Osteoblast (primary cell): ENCODE data around the gene RPS2. TPM values are rescaled to one million over a fixed set of nuclear protein-coding genes. Genes with fewer than 3 reads are reported as not detected.

Experiments
- DNase-seq: peaks from one replicate; pipeline ENCODE4 v3.0.0; 2011; ENCODE audit warnings: low spot score, mixed read lengths; ENCODE audit not compliant: insufficient read length; ENCODE audit errors: missing footprints
- H2AFZ ChIP-seq: 2 replicates; pipeline ENCODE4 v1.6.0; 2011; ENCODE audit warnings: mild to moderate bottlenecking, low read length
- H3K27ac ChIP-seq: 2 replicates; pipeline ENCODE4 v1.5.1; 2011; ENCODE audit warnings: mild to moderate bottlenecking, low read depth, low read length, moderate library complexity
- H3K27me3 ChIP-seq: 2 replicates; pipeline ENCODE4 v1.6.0; 2012; ENCODE audit warnings: mild to moderate bottlenecking, control low read depth, inconsistent platforms, low read length, moderate library complexity; ENCODE audit not compliant: insufficient read depth
- H3K36me3 ChIP-seq: 2 replicates; pipeline ENCODE4 v1.5.1; 2011; ENCODE audit warnings: mild to moderate bottlenecking, low read length, control low read depth, moderate library complexity; ENCODE audit not compliant: insufficient read depth
- H3K4me1 ChIP-seq: 2 replicates; pipeline ENCODE4 v1.5.1; 2011; ENCODE audit warnings: mild to moderate bottlenecking, low read length, control low read depth, moderate library complexity; ENCODE audit not compliant: insufficient read depth
- H3K4me2 ChIP-seq: 2 replicates; pipeline ENCODE4 v1.6.0; 2011; ENCODE audit warnings: mild to moderate bottlenecking, low read length; ENCODE audit not compliant: insufficient read depth
- H3K4me3 ChIP-seq: fragments of 200-600 bp; sonication (generic); 3 replicates; pipeline ENCODE4 v1.5.1; 2012; ENCODE audit warnings: mild to moderate bottlenecking, low read length, inconsistent platforms; ENCODE audit not compliant: insufficient read depth
- H3K79me2 ChIP-seq: 2 replicates; pipeline ENCODE4 v1.6.0; 2012; ENCODE audit warnings: mild to moderate bottlenecking, low read length, control low read depth, inconsistent platforms; ENCODE audit not compliant: insufficient read depth
- H3K9me3 ChIP-seq: 2 replicates; pipeline ENCODE4 v1.5.1; 2011; ENCODE audit warnings: low read depth, low read length, control low read depth
- H4K20me1 ChIP-seq: 2 replicates; pipeline ENCODE4 v1.6.0; 2012; ENCODE audit warnings: mild to moderate bottlenecking, low read length, control low read depth; ENCODE audit not compliant: insufficient read depth
- CTCF ChIP-seq: IDR thresholded peaks from 2 replicates; pipeline ENCODE4 v1.5.1; 2011; ENCODE audit warnings: mild to moderate bottlenecking, low read depth, low read length, moderate library complexity; ENCODE audit errors: extremely low read depth
- total RNA-seq: library from RNA; depleted of rRNA; stranded (reverse); fragments of >200 nt; gene quantifications from 2 replicates; pipeline ENCODE4 v1.2.3, GENCODE V29; 2012

Gene RPS2
- total RNA-seq, 1 donor = 2,359 TPM

- Histone ChIP-seq H3K4me1 (peaks cover 32% of the 10 kb centered on the region), H3K4me2 (no peak overlapping the region), H2AFZ (no peak overlapping the region), H3K4me3 (no peak overlapping the region), H3K27ac (no peak overlapping the region), H3K36me3 (peaks cover 22% of the 10 kb centered on the region), H4K20me1 (peaks cover 71% of the 10 kb centered on the region), H3K9me3 (no peaks in the 10 kb centered on the region), H3K79me2 (peaks cover 91% of the 10 kb centered on the region), H3K27me3 (no peaks in the 10 kb centered on the region)
- no peak for TF ChIP-seq CTCF
- DNase-seq = no peak
These were observed 41.7 kb upstream of the RPS2 start for GRCh38 chr16:2006317-2006716.

- H4K20me1 ChIP-seq = peaks cover 71% of the 10 kb centered on the region
- DNase-seq = no peak
- no peaks in the 10 kb centered on the region for H3K27me3 ChIP-seq
- H3K79me2 ChIP-seq = peaks cover 94% of the 10 kb centered on the region
- H3K9me3 ChIP-seq = no peaks in the 10 kb centered on the region
- H3K4me1 ChIP-seq = peaks cover 31% of the 10 kb centered on the region
- H3K27ac ChIP-seq = no peak overlapping the region
- no peak overlapping the region for H3K4me3 ChIP-seq
- TF ChIP-seq CTCF = no peak
- H3K36me3 ChIP-seq = peaks cover 28% of the 10 kb centered on the region
- no peak overlapping the region for H2AFZ ChIP-seq
- no peak overlapping the region for H3K4me2 ChIP-seq
These were observed 41.0 kb upstream of the RPS2 start for GRCh38 chr16:2005646-2006045.

- H3K4me2 ChIP-seq = no peak overlapping the region
- H3K79me2 ChIP-seq = peaks cover 87% of the 10 kb centered on the region
- no peak for TF ChIP-seq CTCF
- no peak overlapping the region for H3K4me3 ChIP-seq
- no peaks in the 10 kb centered on the region for H3K27me3 ChIP-seq
- H3K9me3 ChIP-seq = no peaks in the 10 kb centered on the region
- DNase-seq = no peak
- H3K36me3 ChIP-seq = peaks cover 33% of the 10 kb centered on the region
- H3K27ac ChIP-seq = no peak overlapping the region
- peaks cover 71% of the 10 kb centered on the region for H4K20me1 ChIP-seq
- H2AFZ ChIP-seq = no peak overlapping the region
- H3K4me1 ChIP-seq = peaks cover 25% of the 10 kb centered on the region
These were observed 40.3 kb upstream of the RPS2 start for GRCh38 chr16:2004795-2005517.

GRCh38 chr16:2003827-2004641 lies 39.4 kb upstream of the RPS2 start:
- H3K4me3 ChIP-seq = no peak overlapping the region
- peak; percentile 87 for TF ChIP-seq CTCF
- DNase-seq = peak; percentile 100
- no peak overlapping the region for H2AFZ ChIP-seq
- H3K4me1 ChIP-seq = peaks cover 24% of the 10 kb centered on the region
- peaks cover 80% of the 10 kb centered on the region for H3K79me2 ChIP-seq
- no peaks in the 10 kb centered on the region for H3K9me3 ChIP-seq
- H4K20me1 ChIP-seq = peaks cover 70% of the 10 kb centered on the region
- H3K27ac ChIP-seq = no peak overlapping the region
- no peaks in the 10 kb centered on the region for H3K27me3 ChIP-seq
- H3K36me3 ChIP-seq = peaks cover 42% of the 10 kb centered on the region
- peak overlapping the region; percentile 57 for H3K4me2 ChIP-seq
